Esophagus muscularis mucosa (tissue), 4 donors: ENCODE data around the gene UBE2I. TPM values are rescaled to one million over a fixed set of nuclear protein-coding genes. Genes with fewer than 3 reads are reported as not detected.

Experiments
- DNase-seq: peaks from one replicate; pipeline ENCODE4 v3.0.0-alpha.2; 2017; ENCODE audit errors: extremely low spot score
- H3K27ac ChIP-seq, 4 donors: fragments of 200-600 bp; sonication (generic); replicated peaks in 1 of 4; 1 replicate in 3 of 4; 2 replicates in 1 of 4; pipeline ENCODE4 v1.5.1; 2016 to 2019; ENCODE audit warnings: mild to moderate bottlenecking in 1 of 4
- H3K27me3 ChIP-seq, 4 donors: fragments of 200-600 bp; sonication (generic); one replicate each; pipeline versions ENCODE4 v1.5.1 to v1.6.0; 2016 to 2019
- H3K36me3 ChIP-seq, 4 donors: fragments of 200-600 bp; sonication (generic); one replicate each; pipeline ENCODE4 v1.5.1; 2016 to 2019
- H3K4me1 ChIP-seq, 4 donors: fragments of 200-600 bp; sonication (generic); one replicate each; pipeline ENCODE4 v1.5.1; 2016 to 2019
- H3K4me3 ChIP-seq, 4 donors: fragments of 200-600 bp; sonication (generic); 1 replicate in 2 of 4; 2 replicates in 2 of 4; pipeline ENCODE4 v1.5.1; 2016 to 2019; ENCODE audit warnings: mild to moderate bottlenecking in 4 of 4, moderate library complexity in 1 of 4
- H3K9me3 ChIP-seq, 4 donors: fragments of 200-600 bp; sonication (generic); 1 replicate in 3 of 4; 2 replicates in 1 of 4; pipeline ENCODE4 v1.5.1; 2016 to 2019
- CTCF ChIP-seq, 3 experiments: fragments of 200-600 bp in 2 of 3; fragments of 450-650 bp in 1 of 3; sonication (generic) in 2 of 3; IDR thresholded peaks; one replicate each; pipeline ENCODE4 v1.5.1; 2017 to 2019; ENCODE audit warnings: antibody characterized with exemption in 3 of 3, mild to moderate bottlenecking in 2 of 3, moderate library complexity in 1 of 3
- EP300 ChIP-seq: sonication (generic); formaldehyde crosslinking; IDR thresholded peaks from one replicate; pipeline ENCODE4 v1.6.1; 2017; ENCODE audit warnings: antibody characterized with exemption
- POLR2A ChIP-seq: fragments of 450-650 bp; IDR thresholded peaks from one replicate; pipeline ENCODE4 v1.6.1; 2017; ENCODE audit warnings: antibody characterized with exemption, moderate library complexity, mild to moderate bottlenecking, low read depth
- POLR2AphosphoS5 ChIP-seq, 2 donors: sonication (generic); formaldehyde crosslinking; IDR thresholded peaks; one replicate each; pipeline ENCODE4 v1.6.1; 2017; ENCODE audit warnings: antibody characterized with exemption in 2 of 2
- WGBS: methylation state at CpG from one replicate; pipeline ENCODE4 v1.1.5; 2018; 5-methylcytosine and 5-hydroxymethylcytosine counted together
- intact Hi-C: fragments of 100-400 bp; cut with DNase I; formaldehyde crosslinking; loops from one replicate; pipeline ENCODE4 v1.15.1; 2023
- total RNA-seq, 4 donors: library from RNA; depleted of rRNA; stranded (reverse); fragments of >200 nt; gene quantifications; one replicate each; pipeline versions ENCODE4 v1.1.0 to v1.2.1, GENCODE V29; 2016

UBE2I gene
- total RNA-seq, 4 donors from 2014 or later: 42.8 to 70.5 (median 63.9) TPM

DNA sequence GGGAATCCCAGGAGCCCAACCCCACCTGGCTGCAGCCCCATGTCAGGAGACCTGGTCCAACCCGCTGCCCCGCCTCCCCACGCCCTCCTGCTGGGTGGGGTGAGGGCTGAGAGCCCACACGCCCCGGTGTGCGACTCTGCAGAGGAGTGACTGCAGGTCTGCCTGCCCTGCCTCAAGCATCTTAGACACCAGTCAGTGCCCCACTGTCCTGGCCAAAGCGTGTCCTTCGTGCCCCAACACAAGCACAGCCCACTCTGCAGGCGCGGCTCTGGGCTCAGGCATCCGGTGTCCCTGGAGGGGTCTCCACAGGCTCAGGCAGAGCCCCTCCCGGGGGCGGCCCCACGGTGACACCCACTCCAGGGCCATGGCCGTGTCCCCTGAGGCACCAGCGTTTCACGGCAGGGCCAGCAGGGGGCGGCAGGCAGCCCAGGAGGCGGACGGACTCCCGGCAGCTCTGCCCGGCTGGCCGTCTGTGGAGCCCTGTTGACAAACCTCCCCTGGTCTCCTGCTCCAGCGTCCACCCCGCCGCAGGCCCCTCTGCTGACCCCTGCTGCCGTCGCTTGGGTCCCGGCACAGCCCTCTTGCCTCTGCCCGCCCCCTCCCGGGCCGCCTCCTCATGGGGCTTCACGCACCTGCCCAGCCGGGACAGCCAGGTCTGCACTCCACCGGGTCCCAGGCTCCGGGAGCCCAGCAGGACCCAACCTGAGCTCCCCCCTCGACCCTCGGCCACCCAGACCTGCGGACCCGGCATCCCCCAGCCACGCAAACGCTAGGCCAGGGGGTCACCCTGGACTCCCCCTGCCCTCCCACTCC, 8.6 kb upstream of the UBE2I start:
- WGBS: 23% methylated on average over 3 of the region's 42 CpGs
- Histone ChIP-seq H3K27me3 (peaks cover 0 to 63% (median 20%) of the 10 kb centered on the region in 4 donors), H3K4me3 (peak overlapping the region in 3 of 4 donors; percentile 16 to 33 (median 17)), H3K27ac (no peak overlapping the region), H3K4me1 (peaks cover 7 to 20% (median 16%) of the 10 kb centered on the region in 4 donors), H3K9me3 (no peaks in the 10 kb centered on the region), H3K36me3 (no peaks in the 10 kb centered on the region)
- intact Hi-C loops: no loop called here
- TF ChIP-seq EP300: no peak
- peak; percentile 58 to 88 (median 59) for TF ChIP-seq CTCF (IDR thresholded peaks at IDR 0.05)
- no peak for DNase-seq

DNA sequence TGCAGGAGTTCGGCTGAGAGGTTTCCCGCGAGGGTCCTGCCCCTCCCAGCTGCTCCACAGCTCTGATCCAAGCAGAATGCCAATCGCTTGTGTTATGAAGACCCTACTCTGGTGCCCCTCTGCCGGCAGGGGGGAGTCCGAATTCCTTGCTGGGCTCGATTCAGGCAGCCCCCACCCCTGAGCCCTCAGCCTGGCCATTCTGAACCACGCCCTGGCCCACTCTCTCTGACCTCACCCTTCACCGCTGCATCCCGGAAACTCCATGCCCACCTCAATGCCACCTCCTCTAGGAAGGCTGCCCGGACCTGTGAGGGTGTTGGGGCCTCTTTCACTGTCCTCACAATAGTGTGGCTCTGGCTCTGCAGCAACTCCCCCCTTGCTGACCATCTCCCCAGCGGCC, 7.9 kb upstream of the UBE2I start:
- intact Hi-C loops: no loop called here
- Histone ChIP-seq H3K36me3 (no peaks in the 10 kb centered on the region), H3K27ac (no peak overlapping the region), H3K9me3 (no peaks in the 10 kb centered on the region), H3K27me3 (peaks cover 0 to 60% (median 20%) of the 10 kb centered on the region in 4 donors), H3K4me1 (peaks cover 7 to 20% (median 16%) of the 10 kb centered on the region in 4 donors), H3K4me3 (no peak overlapping the region)
- DNase-seq: no peak
- TF ChIP-seq EP300 (no peak), POLR2AphosphoS5 (IDR thresholded peaks at IDR 0.05) (no peak), CTCF (IDR thresholded peaks at IDR 0.05) (no peak), POLR2A (no peak)
- 68% methylated on average over 12 of the region's 12 CpGs for WGBS

GRCh38 chr16:1305823-1306222, 3.6 kb upstream of the UBE2I start:
- WGBS: 81% methylated on average over 9 of the region's 12 CpGs
- intact Hi-C loops: no loop called here
- Histone ChIP-seq H3K27ac (no peak overlapping the region), H3K4me3 (no peak overlapping the region), H3K27me3 (peaks cover 0 to 37% (median 11%) of the 10 kb centered on the region in 4 donors), H3K4me1 (peaks cover 9 to 24% (median 16%) of the 10 kb centered on the region in 4 donors), H3K36me3 (no peaks in the 10 kb centered on the region), H3K9me3 (no peaks in the 10 kb centered on the region)
- no peak for DNase-seq
- TF ChIP-seq EP300 (no peak), POLR2AphosphoS5 (IDR thresholded peaks at IDR 0.05) (no peak), CTCF (IDR thresholded peaks at IDR 0.05) (no peak), POLR2A (no peak)

DNA sequence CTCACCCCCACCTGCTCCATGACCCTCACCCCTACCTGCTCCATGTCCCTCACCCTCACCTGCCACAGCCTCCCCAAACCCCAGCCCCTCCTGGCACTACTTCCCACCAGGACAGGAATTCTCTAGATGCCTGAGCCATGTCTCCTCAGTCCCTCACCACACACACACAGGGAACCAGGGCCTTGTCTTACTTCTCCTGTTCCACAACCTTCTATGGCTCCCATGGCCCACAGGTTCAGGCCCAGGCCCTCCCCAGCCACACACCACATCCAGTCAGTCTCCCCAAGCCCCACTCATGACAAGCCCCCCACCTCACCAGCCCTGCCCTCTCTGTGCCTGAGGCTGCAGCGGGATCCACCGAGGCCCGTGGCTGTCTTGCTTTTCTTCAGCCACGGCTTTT, 3.1 kb upstream of the UBE2I start:
- H3K4me3 ChIP-seq: no peak overlapping the region
- H3K36me3 ChIP-seq: no peaks in the 10 kb centered on the region
- WGBS: 70% methylated on average over 4 of the region's 4 CpGs
- no peak for DNase-seq
- H3K27me3 ChIP-seq: peaks cover 0 to 32% (median 7%) of the 10 kb centered on the region in 4 donors
- TF ChIP-seq POLR2AphosphoS5 (IDR thresholded peaks at IDR 0.05): no peak
- no peak for TF ChIP-seq CTCF (IDR thresholded peaks at IDR 0.05)
- no peak for TF ChIP-seq POLR2A
- TF ChIP-seq EP300: no peak
- intact Hi-C loops: no loop called here
- H3K9me3 ChIP-seq: no peaks in the 10 kb centered on the region
- H3K4me1 ChIP-seq: peaks cover 11 to 24% (median 16%) of the 10 kb centered on the region in 4 donors
- H3K27ac ChIP-seq: no peak overlapping the region
